DMS153 treated with DMSO at 0.1 percent for 48 hours (cell line): ENCODE data around the gene FAM90A26.
A peak's percentile ranks its signal among the peaks of the same experiment; 100 is the strongest.
"Not testable (repeated sequence)": the region's sequence is repeated elsewhere in the genome, so short reads cannot be mapped to it uniquely, and the experiment has no call there.

Experiments
- DNase-seq: peaks from one replicate; lab custom pipeline; 2025; ENCODE audit not compliant: unreplicated experiment; lab: John Stamatoyannopoulos, UW

FAM90A26 gene

GRCh38 chr4:9169791-9170459, at the start of gene FAM90A26:
TSS of gene FAM90A26 (plus strand) at chr4:9170409. CDS start at chr4:9173173, 2,764 bp downstream.
- DNase-seq: not testable (repeated sequence)

- not testable (repeated sequence) for DNase-seq
Measured at GRCh38 chr4:9122711-9123110, 47.5 kb upstream of the FAM90A26 start.

- DNase-seq: peak; percentile 11
Measured at GRCh38 chr4:9123572-9124007, 46.6 kb upstream of the FAM90A26 start.

- not testable (repeated sequence) for DNase-seq
Measured at GRCh38 chr4:9125601-9126161, 44.5 kb upstream of the FAM90A26 start.

GRCh38 chr4:9131420-9131819, 38.8 kb upstream of the FAM90A26 start:
- DNase-seq: not testable (repeated sequence)

GRCh38 chr4:9132849-9133248, 37.4 kb upstream of the FAM90A26 start:
- DNase-seq: not testable (repeated sequence)

- not testable (repeated sequence) for DNase-seq
Measured at GRCh38 chr4:9134011-9134410, 36.2 kb upstream of the FAM90A26 start.

- DNase-seq: not testable (repeated sequence)
Measured at GRCh38 chr4:9134556-9134955, 35.7 kb upstream of the FAM90A26 start.

GRCh38 chr4:9141050-9141449, 29.2 kb upstream of the FAM90A26 start:
- not testable (repeated sequence) for DNase-seq

GRCh38 chr4:9142786-9143185, 27.4 kb upstream of the FAM90A26 start:
- DNase-seq: not testable (repeated sequence)

- no peak for DNase-seq
Measured at GRCh38 chr4:9143421-9144080, 26.7 kb upstream of the FAM90A26 start.

- DNase-seq: no peak
Measured at GRCh38 chr4:9146967-9147366, 23.2 kb upstream of the FAM90A26 start.

GRCh38 chr4:9147368-9147767, 22.8 kb upstream of the FAM90A26 start:
- not testable (repeated sequence) for DNase-seq

GRCh38 chr4:9148611-9149409, 21.4 kb upstream of the FAM90A26 start:
- DNase-seq: not testable (repeated sequence)

GRCh38 chr4:9151809-9152179, 18.4 kb upstream of the FAM90A26 start:
- DNase-seq: not testable (repeated sequence)

- DNase-seq: not testable (repeated sequence)
Measured at GRCh38 chr4:9152180-9153007, 17.8 kb upstream of the FAM90A26 start.

GRCh38 chr4:9153008-9153570, 17.1 kb upstream of the FAM90A26 start:
- DNase-seq: peak; percentile 65

GRCh38 chr4:9153571-9154157, 16.5 kb upstream of the FAM90A26 start:
- not testable (repeated sequence) for DNase-seq

GRCh38 chr4:9155101-9155886, 14.9 kb upstream of the FAM90A26 start:
- DNase-seq: not testable (repeated sequence)
